Measurements from ENCODE around the gene FGGY.

FGGY gene

DNA sequence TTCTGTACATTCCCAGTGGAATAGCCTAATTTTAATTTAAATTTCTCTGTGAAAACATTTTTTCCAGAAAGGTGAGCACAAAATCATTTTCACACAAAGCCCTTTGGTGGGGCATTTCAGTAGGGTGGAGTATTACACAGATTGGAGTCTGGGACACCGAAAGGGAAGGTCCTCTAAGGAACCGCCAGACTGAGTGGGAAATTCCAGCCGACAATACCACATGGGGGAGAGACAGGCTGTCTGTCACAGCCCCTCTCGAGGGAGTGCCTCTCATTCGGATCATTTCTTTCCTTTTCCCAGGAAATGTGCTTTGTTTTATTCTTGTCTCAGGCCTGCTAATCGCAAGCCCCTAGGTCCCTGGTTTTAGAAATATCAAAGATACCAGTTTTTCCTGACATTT lies 367.3 kb downstream of the FGGY start:
- no peak for DNase-seq

GRCh38 chr1:59666106-59666505 lies 369.2 kb downstream of the FGGY start:
- no peak for DNase-seq

GRCh38 chr1:59667020-59667419 lies 370.1 kb downstream of the FGGY start:
- no peak for DNase-seq

GRCh38 chr1:59669752-59670312 lies 372.9 kb downstream of the FGGY start:
- DNase-seq, result no peak

DNA sequence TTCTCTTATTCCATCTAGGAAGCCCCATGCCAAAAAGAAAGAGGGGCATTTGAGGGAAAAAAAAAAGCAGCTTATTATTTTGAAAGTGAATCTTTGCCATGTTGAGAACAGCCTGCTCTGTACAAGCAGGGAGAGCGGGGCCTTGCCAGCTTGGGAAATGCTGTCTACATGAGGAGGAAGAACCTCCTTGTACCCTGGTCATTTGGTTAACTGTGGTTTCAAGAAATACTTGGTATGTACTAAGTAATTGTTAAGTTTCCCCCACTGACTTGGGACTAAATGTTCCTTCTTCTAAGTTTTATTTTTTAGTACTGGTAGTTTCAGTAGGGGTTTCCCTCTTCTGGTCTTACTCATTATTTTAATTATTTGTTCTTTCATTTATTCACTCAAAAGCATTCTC lies 373.8 kb downstream of the FGGY start:
- no peak for DNase-seq

DNA sequence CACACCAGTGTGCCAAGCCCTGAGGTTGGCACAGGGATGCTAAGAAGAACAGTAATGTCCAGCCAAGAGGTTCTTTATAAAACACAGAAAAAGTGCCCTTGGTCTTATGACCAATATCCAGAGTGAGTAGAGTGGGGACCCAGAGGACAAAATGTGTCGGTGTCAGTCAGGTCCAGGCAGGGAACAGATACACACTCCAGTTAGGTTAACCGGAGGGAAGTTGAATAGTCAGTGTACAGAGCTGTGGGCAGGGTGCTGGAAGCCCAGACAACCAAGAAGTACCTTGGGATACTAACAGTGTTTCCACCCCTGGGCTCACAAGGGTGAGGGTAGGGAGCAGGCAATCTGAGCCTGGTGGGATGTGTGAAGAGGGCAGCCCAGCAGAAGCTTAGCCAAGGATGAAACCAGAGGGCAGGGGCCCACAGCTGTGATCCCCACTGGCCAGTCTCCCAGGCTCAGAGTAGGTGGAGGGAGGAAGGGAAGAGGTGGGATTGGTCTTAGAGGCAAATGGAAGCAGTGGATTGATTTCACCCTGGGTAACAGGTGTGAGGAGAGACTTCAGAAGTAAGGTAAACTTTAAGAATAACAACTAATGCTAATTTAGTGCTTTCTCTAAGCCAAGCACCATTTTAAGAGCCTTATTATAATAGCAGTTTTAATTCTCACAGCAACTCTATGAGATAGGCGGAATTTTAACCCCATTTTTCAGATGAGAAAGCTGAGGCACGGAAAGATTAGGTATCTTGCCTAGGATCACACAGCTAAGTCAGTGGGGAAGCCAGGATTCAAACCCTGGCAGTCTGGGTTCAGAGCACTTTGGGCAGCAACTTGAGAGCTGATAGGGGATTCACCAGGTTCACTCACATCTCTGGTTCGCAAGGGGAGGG lies 374.4 kb downstream of the FGGY start:
- no peak for DNase-seq

- no peak for DNase-seq
Observed at GRCh38 chr1:59671953-59672305, 375.0 kb downstream of the FGGY start.

DNA sequence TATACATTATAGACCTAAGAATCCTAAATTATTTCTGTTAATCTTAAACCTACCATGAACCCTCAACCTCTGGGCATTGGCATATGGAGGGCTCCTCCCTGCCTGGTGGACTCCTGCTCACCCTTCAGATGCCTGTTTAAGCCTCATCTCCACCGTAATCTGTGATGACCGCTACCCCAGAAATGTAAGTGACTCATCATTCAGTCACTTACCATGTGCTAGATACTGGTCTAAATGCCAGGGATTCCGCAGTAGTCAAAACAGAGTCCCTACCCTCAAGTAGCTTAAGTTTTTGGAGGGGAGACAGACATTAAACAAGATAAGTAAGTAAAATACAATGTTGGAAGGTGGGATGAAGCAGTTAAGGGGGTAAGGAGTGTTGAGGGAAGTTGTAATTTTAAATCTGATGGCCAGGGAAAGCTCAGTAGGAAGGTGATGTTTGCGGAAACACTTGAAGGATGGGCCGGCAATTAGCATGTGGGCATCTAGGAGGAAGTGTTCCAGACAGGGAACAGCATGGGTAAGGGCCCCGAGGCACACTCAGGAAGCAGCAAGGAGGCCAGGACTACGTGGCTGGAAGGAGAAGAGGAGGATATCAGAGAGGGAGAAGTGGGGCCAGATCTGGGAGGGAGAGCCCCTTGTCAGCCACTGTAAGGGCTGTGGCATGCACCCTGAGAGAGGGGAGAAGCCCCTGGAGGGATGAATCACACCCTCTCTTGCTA lies 376.1 kb downstream of the FGGY start:
- no peak for DNase-seq

DNA sequence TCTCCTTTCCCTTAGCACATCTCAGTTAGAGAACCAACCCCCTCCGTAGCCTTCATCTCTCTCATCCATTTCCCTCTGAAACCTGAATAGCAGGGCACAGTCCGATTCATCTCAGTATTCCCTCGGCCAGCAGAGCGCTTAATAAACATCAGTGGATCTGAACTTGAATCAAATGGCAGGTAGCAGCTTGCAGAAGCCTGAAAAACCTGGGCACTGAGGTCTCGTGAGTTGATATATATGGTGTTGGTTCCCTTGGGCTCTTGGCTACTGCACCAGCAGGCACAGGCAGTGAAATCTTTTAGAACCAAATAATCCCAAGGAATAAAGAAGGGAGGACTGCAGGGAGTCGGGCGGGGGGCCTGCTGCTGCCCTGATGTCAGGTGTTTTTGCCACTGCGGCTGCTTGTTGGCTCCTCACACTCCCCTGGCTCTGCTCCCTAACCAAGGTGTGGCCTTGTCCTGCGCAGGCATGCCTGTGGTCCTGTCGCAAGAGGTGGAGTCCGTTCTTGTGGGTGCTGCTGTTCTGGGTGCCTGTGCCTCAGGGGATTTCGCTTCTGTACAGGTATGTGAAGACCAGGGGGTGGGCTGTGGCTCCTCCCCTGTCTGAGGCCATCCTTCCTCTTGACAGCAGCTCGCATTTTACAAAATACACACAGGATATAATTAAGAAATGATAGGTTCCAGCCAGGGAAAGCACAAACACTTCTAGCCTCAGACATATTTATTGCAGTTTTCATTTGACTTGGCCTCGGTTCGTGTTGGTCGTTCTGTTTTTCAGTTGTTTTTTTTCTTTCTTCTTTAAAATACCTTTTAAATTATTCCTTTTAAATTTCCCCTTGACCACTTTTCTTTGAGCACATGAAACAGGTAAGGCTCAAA lies 376.9 kb downstream of the FGGY start:
- no peak for DNase-seq

GRCh38 chr1:59674595-59674994 lies 377.7 kb downstream of the FGGY start:
- no peak for DNase-seq

DNA sequence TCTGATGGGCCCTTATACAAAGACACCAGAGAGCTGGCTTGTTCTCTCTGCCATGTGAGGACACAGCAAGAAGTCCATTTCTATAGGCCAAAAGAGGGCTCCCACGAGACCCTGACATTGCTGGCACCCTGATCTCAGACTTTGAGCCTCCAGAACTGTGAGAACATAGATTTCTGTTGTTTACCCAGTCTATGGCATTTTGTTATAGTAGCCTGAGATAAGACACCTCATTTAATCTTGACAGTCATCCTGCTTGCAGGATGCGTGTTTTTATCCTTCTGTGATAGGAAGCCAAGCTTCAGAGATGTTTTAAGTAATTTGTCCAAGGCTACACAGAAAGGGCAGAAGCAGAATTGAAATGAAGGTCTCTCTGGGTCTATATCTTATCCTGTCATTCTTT lies 379.0 kb downstream of the FGGY start:
- DNase-seq, result no peak

GRCh38 chr1:59678040-59678439 lies 381.1 kb downstream of the FGGY start:
- DNase-seq, result no peak

DNA sequence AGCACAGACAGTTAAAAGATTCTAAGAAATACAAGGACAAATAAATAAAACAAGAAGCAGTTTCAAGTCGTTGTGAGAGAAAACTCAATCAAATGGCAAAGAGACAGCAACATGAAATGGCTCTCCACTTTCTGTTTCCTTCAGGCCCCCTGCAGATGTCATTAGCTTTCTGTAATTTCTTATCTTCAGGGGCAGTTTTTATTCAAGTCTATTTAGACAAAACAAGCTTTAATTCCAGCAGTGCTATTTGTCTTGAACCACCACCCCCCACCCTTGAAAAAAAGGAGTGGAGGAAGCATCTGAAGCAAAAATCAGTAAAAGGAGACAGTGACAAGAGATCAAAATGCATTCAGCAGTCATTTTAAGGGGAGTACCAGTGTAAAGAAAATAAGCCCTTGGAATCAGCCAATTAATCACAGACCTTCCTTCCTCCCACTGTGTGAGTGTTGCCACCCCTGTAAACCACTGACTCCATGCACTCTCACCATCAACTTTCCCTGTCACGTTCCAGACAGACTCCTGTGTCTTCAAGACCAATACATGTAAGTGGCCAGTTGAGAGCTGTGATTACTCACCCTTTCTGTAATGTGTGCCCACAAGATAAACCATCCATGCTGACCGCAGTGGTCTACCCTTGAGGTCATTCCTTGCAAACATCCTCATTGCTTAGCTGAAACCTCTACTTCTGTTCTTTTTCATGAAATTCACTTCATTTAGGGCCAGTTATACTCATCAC lies 381.8 kb downstream of the FGGY start:
- DNase-seq, result no peak

GRCh38 chr1:59680044-59680443 lies 383.1 kb downstream of the FGGY start:
- DNase-seq, result no peak

DNA sequence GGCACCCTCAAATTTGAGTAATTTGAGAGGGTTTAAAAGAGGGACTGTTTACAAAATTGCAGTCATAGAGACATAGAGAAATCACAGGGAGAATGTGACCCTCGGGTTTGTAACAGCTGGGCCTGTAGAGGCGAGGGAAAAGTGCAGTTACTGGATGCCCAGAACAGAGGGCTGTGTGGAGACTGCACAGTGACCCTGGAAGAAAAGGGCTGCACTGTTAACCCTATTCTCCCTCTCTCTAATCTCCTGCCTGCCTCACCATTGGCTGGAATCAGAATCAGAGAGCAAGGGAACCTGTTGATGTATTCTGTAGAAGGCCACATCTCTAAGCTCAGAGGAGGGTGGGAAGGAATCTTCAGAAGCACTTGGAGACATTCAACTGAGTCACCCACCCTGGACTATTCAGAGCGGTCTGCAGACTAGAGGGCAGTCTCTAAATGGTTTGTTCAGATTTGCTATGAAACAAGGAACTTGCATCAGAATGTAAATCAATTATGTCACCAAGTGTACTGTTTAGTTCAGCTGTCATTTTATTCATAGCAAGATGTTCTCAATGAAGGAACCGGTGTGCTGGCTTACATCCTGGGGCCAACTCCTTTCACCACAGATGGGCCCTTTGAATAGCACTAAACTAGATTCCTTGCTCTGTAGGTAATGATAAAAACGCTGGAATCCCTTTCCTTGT lies 385.6 kb downstream of the FGGY start:
- no peak for DNase-seq

DNA sequence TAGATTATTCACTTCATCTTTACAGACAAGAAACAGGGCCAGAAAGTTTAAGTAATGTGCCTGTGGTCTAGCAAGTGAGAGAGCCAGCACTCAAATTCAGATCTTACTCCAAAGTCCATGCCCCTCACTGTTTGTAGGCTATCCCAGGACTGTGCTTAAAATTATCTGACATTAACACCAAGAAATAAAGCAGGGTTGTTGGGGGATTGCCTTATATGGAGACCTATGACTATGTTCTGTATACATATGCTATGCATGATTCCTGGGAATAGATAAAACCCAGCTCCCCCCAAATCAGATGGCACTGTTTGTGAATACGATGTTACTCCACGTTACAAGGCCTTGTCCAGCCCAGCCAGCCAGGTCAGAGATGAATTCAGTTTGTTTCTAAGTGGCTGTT lies 386.3 kb downstream of the FGGY start:
- DNase-seq, result no peak

- DNase-seq, result no peak
Observed at GRCh38 chr1:59684698-59685097, 387.8 kb downstream of the FGGY start.

- no peak for DNase-seq
Observed at GRCh38 chr1:59685101-59685500, 388.2 kb downstream of the FGGY start.

GRCh38 chr1:59685666-59686065 lies 388.8 kb downstream of the FGGY start:
- DNase-seq, result no peak

DNA sequence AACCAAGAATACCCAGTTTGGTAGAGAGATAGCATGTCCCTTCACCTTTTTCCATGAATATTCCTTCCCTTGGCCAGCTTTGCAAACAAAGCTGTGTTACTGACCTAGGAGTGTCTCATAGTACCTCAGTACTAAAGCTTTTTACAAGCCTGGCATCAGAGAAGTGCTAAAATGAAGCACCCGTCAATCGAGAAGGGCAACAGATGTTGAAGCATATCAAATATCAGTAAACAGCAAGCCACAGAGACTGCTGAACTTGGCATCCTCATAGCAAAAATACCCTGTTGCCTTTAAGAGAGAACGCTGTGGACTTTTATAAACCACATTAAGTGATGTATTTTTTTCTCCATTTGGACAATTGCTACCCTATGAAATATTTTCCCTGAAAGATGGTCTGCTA lies 389.3 kb downstream of the FGGY start:
- DNase-seq, result no peak

DNA sequence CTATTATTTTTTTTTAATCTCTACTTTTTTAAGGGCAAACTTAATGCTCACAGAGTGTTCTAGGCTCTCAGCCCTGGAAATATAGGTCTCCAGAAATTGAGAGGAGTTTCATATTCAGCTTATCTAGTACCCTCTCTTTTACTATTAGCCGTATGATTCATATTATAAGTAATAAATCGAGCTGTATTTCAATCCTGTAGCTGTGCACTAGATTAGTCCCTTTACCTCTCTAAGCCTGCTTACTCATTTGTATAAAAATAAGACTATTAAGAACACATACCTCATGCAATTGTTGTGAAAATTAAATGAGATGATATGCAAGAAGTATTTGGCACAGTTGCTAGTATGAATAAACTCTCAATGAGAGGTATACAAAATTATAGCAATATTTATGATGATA lies 389.7 kb downstream of the FGGY start:
- no peak for DNase-seq

DNA sequence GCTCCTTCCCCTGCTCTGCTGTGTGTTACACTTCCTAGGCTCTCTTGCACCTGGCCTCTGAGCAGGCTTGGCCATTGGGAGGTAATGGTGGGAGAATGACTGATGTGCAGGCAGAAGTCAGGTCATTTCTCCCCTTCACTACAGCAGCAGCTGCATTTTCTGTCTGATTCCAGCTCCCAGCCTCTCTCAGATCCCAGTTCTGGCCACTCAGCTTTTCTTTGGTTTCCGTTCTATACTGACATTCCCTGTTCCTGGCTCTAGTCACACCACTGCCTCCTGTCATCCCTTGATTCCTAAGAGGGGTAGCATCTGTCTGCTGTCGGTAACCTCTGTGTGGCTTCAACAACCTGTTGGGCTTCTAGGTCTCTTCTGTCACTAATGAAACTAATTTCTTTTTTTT lies 390.2 kb downstream of the FGGY start:
- no peak for DNase-seq
